Activated naive CD4-positive, alpha-beta T cell treated with anti-CD3 and anti-CD28 coated beads, Interleukin-2, amount 50 U/mL, for 24 hours (primary cell): ENCODE measurements around the gene PRKCE.

Experiments used
- H3K27ac Mint-ChIP-seq: one replicate; pipeline ENCODE4 v1.8.0; 2021; ENCODE audit warnings: mild to moderate bottlenecking, mixed read lengths
- H3K27me3 Mint-ChIP-seq: one replicate; pipeline ENCODE4 v1.8.0; 2021; ENCODE audit warnings: mixed read lengths
- H3K36me3 Mint-ChIP-seq: one replicate; pipeline ENCODE4 v1.8.0; 2021; ENCODE audit warnings: mixed read lengths
- H3K4me1 Mint-ChIP-seq: one replicate; pipeline ENCODE4 v1.8.0; 2021; ENCODE audit warnings: mixed read lengths
- H3K4me3 Mint-ChIP-seq: one replicate; pipeline ENCODE4 v1.8.0; 2021; ENCODE audit warnings: mild to moderate bottlenecking, mixed read lengths
- H3K9me3 Mint-ChIP-seq: one replicate; pipeline ENCODE4 v1.8.0; 2021; ENCODE audit warnings: mixed read lengths

PRKCE gene

GRCh38 chr2:46096260-46096659 lies 444.8 kb downstream of the PRKCE start:
- peaks cover 18% of the 10 kb centered on the region for H3K36me3 Mint-ChIP-seq
- H3K4me3 Mint-ChIP-seq, result no peak overlapping the region
- H3K27ac Mint-ChIP-seq, result no peak overlapping the region
- H3K27me3 Mint-ChIP-seq, result no peaks in the 10 kb centered on the region
- no peaks in the 10 kb centered on the region for H3K4me1 Mint-ChIP-seq
- H3K9me3 Mint-ChIP-seq, result no peaks in the 10 kb centered on the region

GRCh38 chr2:46097714-46098480 lies 446.4 kb downstream of the PRKCE start:
- H3K36me3 Mint-ChIP-seq, result peaks cover 16% of the 10 kb centered on the region
- H3K9me3 Mint-ChIP-seq, result no peaks in the 10 kb centered on the region
- H3K27ac Mint-ChIP-seq, result no peak overlapping the region
- H3K4me1 Mint-ChIP-seq, result no peaks in the 10 kb centered on the region
- H3K27me3 Mint-ChIP-seq, result no peaks in the 10 kb centered on the region
- H3K4me3 Mint-ChIP-seq, result no peak overlapping the region

GRCh38 chr2:46098621-46099062 lies 447.2 kb downstream of the PRKCE start:
- Mint-ChIP-seq H3K4me1 (no peaks in the 10 kb centered on the region), H3K4me3 (no peak overlapping the region), H3K27ac (no peak overlapping the region), H3K36me3 (peaks cover 18% of the 10 kb centered on the region), H3K9me3 (no peaks in the 10 kb centered on the region), H3K27me3 (no peaks in the 10 kb centered on the region)

- Mint-ChIP-seq H3K27me3 (no peaks in the 10 kb centered on the region), H3K36me3 (peaks cover 20% of the 10 kb centered on the region), H3K9me3 (peaks cover 15% of the 10 kb centered on the region), H3K27ac (no peak overlapping the region), H3K4me3 (no peak overlapping the region), H3K4me1 (no peaks in the 10 kb centered on the region)
These were observed 450.2 kb downstream of the PRKCE start for GRCh38 chr2:46101557-46102220.

GRCh38 chr2:46106690-46107089 lies 455.2 kb downstream of the PRKCE start:
- Mint-ChIP-seq H3K27me3 (no peaks in the 10 kb centered on the region), H3K4me3 (no peak overlapping the region), H3K27ac (no peak overlapping the region), H3K9me3 (peaks cover 15% of the 10 kb centered on the region), H3K4me1 (no peaks in the 10 kb centered on the region), H3K36me3 (peaks cover 25% of the 10 kb centered on the region)

GRCh38 chr2:46114996-46115395 lies 463.5 kb downstream of the PRKCE start:
- no peaks in the 10 kb centered on the region for H3K9me3 Mint-ChIP-seq
- no peaks in the 10 kb centered on the region for H3K27me3 Mint-ChIP-seq
- H3K27ac Mint-ChIP-seq, result no peak overlapping the region
- H3K36me3 Mint-ChIP-seq, result peaks cover 6% of the 10 kb centered on the region
- no peaks in the 10 kb centered on the region for H3K4me1 Mint-ChIP-seq
- H3K4me3 Mint-ChIP-seq, result no peak overlapping the region

- Mint-ChIP-seq H3K27me3 (no peaks in the 10 kb centered on the region), H3K4me3 (no peak overlapping the region), H3K27ac (no peak overlapping the region), H3K9me3 (no peaks in the 10 kb centered on the region), H3K4me1 (no peaks in the 10 kb centered on the region), H3K36me3 (peaks cover 6% of the 10 kb centered on the region)
These were observed 464.7 kb downstream of the PRKCE start for GRCh38 chr2:46116150-46116549.

GRCh38 chr2:46116553-46116991 lies 465.1 kb downstream of the PRKCE start:
- no peak overlapping the region for H3K4me3 Mint-ChIP-seq
- H3K4me1 Mint-ChIP-seq, result no peaks in the 10 kb centered on the region
- no peaks in the 10 kb centered on the region for H3K27me3 Mint-ChIP-seq
- no peaks in the 10 kb centered on the region for H3K9me3 Mint-ChIP-seq
- H3K36me3 Mint-ChIP-seq, result peaks cover 4% of the 10 kb centered on the region
- no peak overlapping the region for H3K27ac Mint-ChIP-seq

- Mint-ChIP-seq H3K27me3 (no peaks in the 10 kb centered on the region), H3K36me3 (peaks cover 1% of the 10 kb centered on the region), H3K4me3 (no peak overlapping the region), H3K9me3 (no peaks in the 10 kb centered on the region), H3K27ac (no peak overlapping the region), H3K4me1 (no peaks in the 10 kb centered on the region)
These were observed 465.9 kb downstream of the PRKCE start for GRCh38 chr2:46117379-46117778.

GRCh38 chr2:46117994-46118393 lies 466.5 kb downstream of the PRKCE start:
- H3K27ac Mint-ChIP-seq, result no peak overlapping the region
- no peaks in the 10 kb centered on the region for H3K4me1 Mint-ChIP-seq
- H3K27me3 Mint-ChIP-seq, result no peaks in the 10 kb centered on the region
- no peaks in the 10 kb centered on the region for H3K36me3 Mint-ChIP-seq
- H3K4me3 Mint-ChIP-seq, result no peak overlapping the region
- H3K9me3 Mint-ChIP-seq, result no peaks in the 10 kb centered on the region

GRCh38 chr2:46118656-46119371 lies 467.3 kb downstream of the PRKCE start:
- no peaks in the 10 kb centered on the region for H3K9me3 Mint-ChIP-seq
- H3K27me3 Mint-ChIP-seq, result no peaks in the 10 kb centered on the region
- no peak overlapping the region for H3K27ac Mint-ChIP-seq
- H3K4me3 Mint-ChIP-seq, result no peak overlapping the region
- no peaks in the 10 kb centered on the region for H3K36me3 Mint-ChIP-seq
- H3K4me1 Mint-ChIP-seq, result no peaks in the 10 kb centered on the region

GRCh38 chr2:46119453-46119852 lies 468.0 kb downstream of the PRKCE start:
- no peak overlapping the region for H3K27ac Mint-ChIP-seq
- H3K4me3 Mint-ChIP-seq, result no peak overlapping the region
- no peaks in the 10 kb centered on the region for H3K9me3 Mint-ChIP-seq
- H3K27me3 Mint-ChIP-seq, result no peaks in the 10 kb centered on the region
- no peaks in the 10 kb centered on the region for H3K36me3 Mint-ChIP-seq
- H3K4me1 Mint-ChIP-seq, result no peaks in the 10 kb centered on the region

- Mint-ChIP-seq H3K4me1 (no peaks in the 10 kb centered on the region), H3K9me3 (no peaks in the 10 kb centered on the region), H3K27me3 (no peaks in the 10 kb centered on the region), H3K4me3 (no peak overlapping the region), H3K27ac (no peak overlapping the region), H3K36me3 (no peaks in the 10 kb centered on the region)
These were observed 469.5 kb downstream of the PRKCE start for GRCh38 chr2:46120792-46121555.

- Mint-ChIP-seq H3K4me3 (no peak overlapping the region), H3K36me3 (no peaks in the 10 kb centered on the region), H3K9me3 (no peaks in the 10 kb centered on the region), H3K27ac (no peak overlapping the region), H3K4me1 (no peaks in the 10 kb centered on the region), H3K27me3 (no peaks in the 10 kb centered on the region)
These were observed 471.0 kb downstream of the PRKCE start for GRCh38 chr2:46122318-46122976.

GRCh38 chr2:46123013-46123412 lies 471.5 kb downstream of the PRKCE start:
- Mint-ChIP-seq H3K27ac (no peak overlapping the region), H3K9me3 (no peaks in the 10 kb centered on the region), H3K27me3 (no peaks in the 10 kb centered on the region), H3K4me1 (no peaks in the 10 kb centered on the region), H3K4me3 (no peak overlapping the region), H3K36me3 (no peaks in the 10 kb centered on the region)
